BJ (cell line): ENCODE measurements around the gene POGZ. TPM values are rescaled to one million over a fixed set of nuclear protein-coding genes. Genes with fewer than 3 reads are reported as not detected.
A peak's percentile ranks its signal among the peaks of the same experiment; 100 is the strongest.

Experiments used
- CTCF ChIA-PET: fragments of 350-600 bp; formaldehyde crosslinking; extraction: SDS; loops from one replicate; lab custom pipeline; 2021; ENCODE audit warnings: antibody characterized with exemption, inconsistent platforms; lab: Yijun Ruan, JAX
- POLR2A ChIA-PET: fragments of 300-600 bp; sonication (Branson Sonifier 250); formaldehyde crosslinking; extraction: SDS; loops from one replicate; lab custom pipeline; 2021; ENCODE audit warnings: antibody characterized with exemption; lab: Charles Lee
- DNase-seq: peaks from one replicate; pipeline ENCODE4 v3.0.0-alpha.2; 2011; ENCODE audit warnings: low read depth
- H3K27me3 ChIP-seq: 2 replicates; pipeline ENCODE4 v1.6.0; 2011; ENCODE audit warnings: low read length; ENCODE audit not compliant: control insufficient read depth, insufficient read depth
- H3K36me3 ChIP-seq: 2 replicates; pipeline ENCODE4 v1.5.1; 2011; ENCODE audit warnings: low read length; ENCODE audit not compliant: control insufficient read depth, insufficient read depth
- H3K4me3 ChIP-seq: 2 replicates; pipeline ENCODE4 v1.5.1; 2011; ENCODE audit warnings: low read depth, mild to moderate bottlenecking, control low read depth, low read length
- CTCF ChIP-seq: IDR thresholded peaks from 2 replicates; pipeline ENCODE4 v1.5.1; 2011; ENCODE audit warnings: low read depth, mild to moderate bottlenecking, control low read depth, inconsistent platforms, low read length, moderate library complexity; ENCODE audit not compliant: insufficient read depth
- polyA plus RNA-seq: library from polyadenylated mRNA; depleted of rRNA; stranded (reverse); fragments of >200 nt; gene quantifications from 2 replicates; pipeline ENCODE4 v1.2.3, GENCODE V29; 2011

Gene POGZ
- polyA plus RNA-seq, 1 experiment: 37.1 TPM

GRCh38 chr1:151457911-151458801 is 1.1 kb downstream of the POGZ start:
- no peak for DNase-seq
- TF ChIP-seq CTCF: no peak
- Histone ChIP-seq H3K4me3 (peak overlapping the region; percentile 76), H3K36me3 (no peaks in the 10 kb centered on the region; the same call in 1 of the 2 replicates), H3K27me3 (no peaks in the 10 kb centered on the region)
- POLR2A ChIA-PET: no interaction called here
- CTCF ChIA-PET: interaction anchor here (1.0 kb wide), 1 partner anchor 10 kb away, joined by 3 read pairs; no protein-coding TSS in a partner anchor

- no peaks in the 10 kb centered on the region for H3K27me3 ChIP-seq
- ChIA-PET POLR2A (interaction anchor here (0.5 kb wide), 1 partner anchor 53 kb away, joined by 3 read pairs; no protein-coding TSS in a partner anchor), CTCF (interaction anchor here (0.7 to 1.4 kb wide), 2 partner anchors 9 to 279 kb away, joined by 3 to 4 read pairs; no protein-coding TSS in a partner anchor)
- no peaks in the 10 kb centered on the region; the same call in 1 of the 2 replicates for H3K36me3 ChIP-seq
- no peak for TF ChIP-seq CTCF
- H3K4me3 ChIP-seq: no peak overlapping the region
- no peak for DNase-seq
Measured at GRCh38 chr1:151455966-151456365, 3.3 kb downstream of the POGZ start.

- no peaks in the 10 kb centered on the region; the same call in 1 of the 2 replicates for H3K36me3 ChIP-seq
- ChIA-PET POLR2A (no interaction called here), CTCF (interaction anchor here (2.9 kb wide), 1 partner anchor 11 kb away, joined by 11 read pairs; no protein-coding TSS in a partner anchor)
- no peaks in the 10 kb centered on the region for H3K27me3 ChIP-seq
- DNase-seq: no peak
- no peak for TF ChIP-seq CTCF
- no peak overlapping the region for H3K4me3 ChIP-seq
Measured at GRCh38 chr1:151455231-151455630, 4.1 kb downstream of the POGZ start.

- TF ChIP-seq CTCF: no peak
- no peak for DNase-seq
- no peaks in the 10 kb centered on the region for H3K36me3 ChIP-seq
- no peaks in the 10 kb centered on the region for H3K27me3 ChIP-seq
- ChIA-PET CTCF (interaction anchor here (0.6 to 1.6 kb wide), 4 partner anchors 9 to 875 kb away, joined by 3 to 4 read pairs (median 4); no protein-coding TSS in a partner anchor), POLR2A (no interaction called here)
- no peak overlapping the region for H3K4me3 ChIP-seq
Measured at GRCh38 chr1:151447696-151448095, 11.6 kb downstream of the POGZ start.

- DNase-seq: no peak
- Histone ChIP-seq H3K27me3 (no peaks in the 10 kb centered on the region), H3K4me3 (no peak overlapping the region), H3K36me3 (0 out of 2 replicates have a peak, but pooled peaks cover 2% of the 10 kb centered on the region)
- TF ChIP-seq CTCF: no peak
- ChIA-PET POLR2A (no interaction called here), CTCF (interaction anchor here (1.0 to 1.7 kb wide), 8 partner anchors 9 to 294 kb away, joined by 3 to 11 read pairs (median 6); no protein-coding TSS in a partner anchor)
Measured at GRCh38 chr1:151444783-151445177, 14.5 kb downstream of the POGZ start.
